Stimulated activated CD4-positive, alpha-beta T cell treated with anti-CD3 and anti-CD28 coated beads, Interleukin-2, amount 100 ng/mL, for 24 hours (primary cell): ENCODE data around the gene FAM110C.
"Not testable (repeated sequence)": the region's sequence is repeated elsewhere in the genome, so short reads cannot be mapped to it uniquely, and the experiment has no call there.

Experiments used
- DNase-seq, 2 donors: peaks; one replicate each; pipeline ENCODE4 v3.0.0-alpha.2; 2020

The FAM110C gene

GRCh38 chr2:46471-47345 lies at the start of gene FAM110C:
FAM110C (minus strand) TSS chr2:46505; CDS start chr2:46385, 120 bp downstream.
- DNase-seq = peak; percentile 44 to 59

- no peak for DNase-seq
Measured at GRCh38 chr2:92326-92725, 46.0 kb upstream of the FAM110C start.

- DNase-seq = no peak
Measured at GRCh38 chr2:90645-91312, 44.5 kb upstream of the FAM110C start.

GRCh38 chr2:85761-86160 lies 39.5 kb upstream of the FAM110C start:
- DNase-seq = no peak

GRCh38 chr2:84121-84520 lies 37.8 kb upstream of the FAM110C start:
- DNase-seq = no peak

- no peak for DNase-seq
Measured at GRCh38 chr2:80971-81736, 34.8 kb upstream of the FAM110C start.

- no peak for DNase-seq
Measured at GRCh38 chr2:80378-80777, 34.1 kb upstream of the FAM110C start.

- no peak for DNase-seq
Measured at GRCh38 chr2:71309-72035, 25.2 kb upstream of the FAM110C start.

GRCh38 chr2:69366-70344 lies 23.4 kb upstream of the FAM110C start:
- DNase-seq = no peak

GRCh38 chr2:68637-69036 lies 22.3 kb upstream of the FAM110C start:
- not testable (repeated sequence) for DNase-seq

- no peak for DNase-seq
Measured at GRCh38 chr2:66853-67252, 20.5 kb upstream of the FAM110C start.

GRCh38 chr2:65121-65520 lies 18.8 kb upstream of the FAM110C start:
- DNase-seq = no peak

- no peak for DNase-seq
Measured at GRCh38 chr2:55587-56448, 9.5 kb upstream of the FAM110C start.

- DNase-seq = no peak
Measured at GRCh38 chr2:51613-52012, 5.3 kb upstream of the FAM110C start.

- DNase-seq = no peak
Measured at GRCh38 chr2:47737-48136, 1.4 kb upstream of the FAM110C start.

GRCh38 chr2:47346-47725 lies 1.0 kb upstream of the FAM110C start:
- DNase-seq = no peak

- DNase-seq = no peak
Measured at GRCh38 chr2:46131-46470, 204 bp downstream of the FAM110C start.

GRCh38 chr2:45342-46130 lies 769 bp downstream of the FAM110C start:
- DNase-seq = peak in 1 of 2 donors; percentile 12

- DNase-seq = no peak
Measured at GRCh38 chr2:44748-45341, 1.5 kb downstream of the FAM110C start.
